Karpas-422 (cell line): ENCODE results near the gene PAMR1. TPM values are rescaled to one million over a fixed set of nuclear protein-coding genes. Genes with fewer than 3 reads are reported as not detected.
A peak's percentile ranks its signal among the peaks of the same experiment; 100 is the strongest.
"Not testable (repeated sequence)": the region's sequence is repeated elsewhere in the genome, so short reads cannot be mapped to it uniquely, and the experiment has no call there.

Experiments used
- DNase-seq: peaks from one replicate; pipeline ENCODE4 v3.0.0-alpha.2; 2015
- H2AFZ ChIP-seq: fragments of 200-600 bp; sonication (generic); 2 replicates; pipeline ENCODE4 v1.6.1; 2014; ENCODE audit warnings: antibody characterized with exemption, low read length, mixed read lengths
- H3K27ac ChIP-seq: fragments of 200-600 bp; sonication (generic); 2 replicates; pipeline ENCODE4 v1.5.1; 2014; ENCODE audit warnings: mild to moderate bottlenecking, low read length, moderate library complexity
- H3K27me3 ChIP-seq: fragments of 200-600 bp; sonication (generic); 2 replicates; pipeline ENCODE4 v1.6.1; 2014; ENCODE audit warnings: low read length, mixed read lengths
- H3K36me3 ChIP-seq: fragments of 200-600 bp; sonication (generic); 2 replicates; pipeline ENCODE4 v1.6.1; 2014; ENCODE audit warnings: low read length, mixed read lengths; ENCODE audit not compliant: insufficient read depth
- H3K4me1 ChIP-seq: fragments of 200-600 bp; sonication (generic); 2 replicates; pipeline ENCODE4 v1.6.1; 2014; ENCODE audit warnings: mild to moderate bottlenecking, low read length, mixed read lengths
- H3K4me2 ChIP-seq: fragments of 200-600 bp; sonication (generic); 2 replicates; pipeline ENCODE4 v1.6.1; 2014; ENCODE audit warnings: low read length, low read depth, mild to moderate bottlenecking; ENCODE audit not compliant: poor library complexity, severe bottlenecking
- H3K4me3 ChIP-seq: fragments of 200-600 bp; sonication (generic); 2 replicates; pipeline ENCODE4 v1.5.1; 2014; ENCODE audit warnings: mild to moderate bottlenecking, antibody characterized with exemption, low read length, mixed read lengths
- H3K79me2 ChIP-seq: fragments of 200-600 bp; sonication (generic); 2 replicates; pipeline ENCODE4 v1.6.1; 2014; ENCODE audit warnings: mild to moderate bottlenecking, low read length, mixed read lengths
- H3K9ac ChIP-seq: fragments of 200-600 bp; sonication (generic); 2 replicates; pipeline ENCODE4 v1.6.0; 2014; ENCODE audit warnings: low read length
- H3K9me2 ChIP-seq: fragments of 200-600 bp; sonication (generic), shearing (Covaris generic); replicated peaks from 2 replicates; pipeline ENCODE4 v1.6.0; 2014; ENCODE audit warnings: mild to moderate bottlenecking, low read length, moderate library complexity; ENCODE audit not compliant: insufficient read depth
- H3K9me3 ChIP-seq: fragments of 300-700, 200-600 bp; sonication (generic); 2 replicates; pipeline ENCODE4 v1.6.1; 2014; ENCODE audit warnings: low read length, mixed read lengths
- H4K20me1 ChIP-seq: fragments of 200-600 bp; sonication (generic); 2 replicates; pipeline ENCODE4 v1.6.1; 2014; ENCODE audit warnings: mild to moderate bottlenecking, antibody characterized with exemption, low read length, low read depth; ENCODE audit not compliant: insufficient read depth
- total RNA-seq: library from RNA; depleted of rRNA; stranded (reverse); fragments of >200 nt; shearing (Covaris generic); gene quantifications from 2 replicates; pipeline ENCODE4 v1.2.3, GENCODE V29; 2014; ENCODE audit warnings: low replicate concordance

The PAMR1 gene
- total RNA-seq, 1 experiment from 2014 or later = not detected

GRCh38 chr11:35549787-35550186, 24.4 kb upstream of the PAMR1 start:
- Histone ChIP-seq H3K4me2 (no peak overlapping the region), H3K9me3 (no peaks in the 10 kb centered on the region), H2AFZ (no peak overlapping the region), H3K36me3 (no peaks in the 10 kb centered on the region), H4K20me1 (no peaks in the 10 kb centered on the region), H3K27me3 (no peaks in the 10 kb centered on the region), H3K79me2 (no peaks in the 10 kb centered on the region), H3K4me1 (peaks cover 8% of the 10 kb centered on the region), H3K9ac (no peak overlapping the region), H3K9me2 (no peaks in the 10 kb centered on the region), H3K27ac (no peak overlapping the region), H3K4me3 (no peak overlapping the region)
- DNase-seq = no peak

DNA sequence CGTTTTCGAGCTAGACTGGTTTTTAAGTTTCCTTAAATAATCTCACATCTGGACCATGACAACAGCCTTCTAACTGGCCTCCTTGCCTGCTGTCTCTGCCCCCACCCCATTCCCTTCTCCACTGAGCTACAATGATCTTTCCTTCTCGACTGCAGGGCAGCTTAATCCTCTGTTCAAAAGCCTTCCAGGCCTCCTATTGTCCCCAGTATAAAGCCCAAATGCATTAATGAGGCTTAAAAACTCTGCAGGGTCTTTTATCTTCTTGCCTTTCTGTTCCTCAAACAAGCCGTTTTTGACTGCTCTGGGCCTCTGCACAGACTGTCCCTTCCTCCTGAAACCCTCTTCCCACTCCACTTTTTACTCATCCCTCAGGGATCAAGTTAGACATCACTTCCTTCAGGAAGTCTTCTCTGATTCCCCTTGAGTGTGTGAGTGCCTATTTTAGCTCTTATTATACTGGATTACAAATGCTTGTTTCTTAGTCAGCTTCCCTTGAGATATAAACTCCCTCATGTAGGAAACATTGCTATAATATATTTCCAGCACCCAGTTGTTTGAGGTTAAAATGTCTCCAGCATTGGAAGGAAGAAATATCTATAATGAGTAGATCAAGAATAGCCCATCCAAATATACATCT, 23.6 kb upstream of the PAMR1 start:
- H3K36me3 ChIP-seq = no peaks in the 10 kb centered on the region
- no peak overlapping the region for H2AFZ ChIP-seq
- no peaks in the 10 kb centered on the region for H3K27me3 ChIP-seq
- no peaks in the 10 kb centered on the region for H3K79me2 ChIP-seq
- H4K20me1 ChIP-seq = no peaks in the 10 kb centered on the region
- no peak for DNase-seq
- no peak overlapping the region for H3K9ac ChIP-seq
- no peak overlapping the region for H3K4me2 ChIP-seq
- H3K9me2 ChIP-seq = no peaks in the 10 kb centered on the region
- no peak overlapping the region for H3K4me3 ChIP-seq
- no peak overlapping the region for H3K27ac ChIP-seq
- H3K9me3 ChIP-seq = no peaks in the 10 kb centered on the region
- peaks cover 8% of the 10 kb centered on the region for H3K4me1 ChIP-seq

DNA sequence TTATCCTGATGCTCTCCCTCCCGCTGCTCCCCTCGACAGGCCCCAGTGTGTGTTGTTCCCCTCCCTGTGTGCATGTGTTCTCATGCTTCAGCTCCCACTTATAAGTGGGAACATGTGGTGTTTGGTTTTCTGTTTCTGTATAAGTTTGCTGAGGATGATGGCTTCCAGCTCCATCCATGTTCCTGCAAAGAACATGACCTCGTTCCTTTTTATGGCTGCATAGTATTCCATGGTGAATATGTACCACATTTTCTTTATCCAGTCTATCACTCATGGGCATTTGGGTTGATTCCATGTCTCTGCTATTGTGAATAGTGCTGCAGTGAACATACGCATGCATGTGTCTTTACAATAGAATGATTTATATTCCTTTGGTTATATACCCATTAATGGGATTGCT, 22.6 kb upstream of the PAMR1 start:
- not testable (repeated sequence) for H3K79me2 ChIP-seq, H3K4me3 ChIP-seq, H3K9me3 ChIP-seq, H3K27me3 ChIP-seq, H3K4me2 ChIP-seq, DNase-seq, H3K4me1 ChIP-seq, H3K36me3 ChIP-seq, H2AFZ ChIP-seq, H3K9ac ChIP-seq, H3K27ac ChIP-seq, H3K9me2 ChIP-seq, H4K20me1 ChIP-seq

DNA sequence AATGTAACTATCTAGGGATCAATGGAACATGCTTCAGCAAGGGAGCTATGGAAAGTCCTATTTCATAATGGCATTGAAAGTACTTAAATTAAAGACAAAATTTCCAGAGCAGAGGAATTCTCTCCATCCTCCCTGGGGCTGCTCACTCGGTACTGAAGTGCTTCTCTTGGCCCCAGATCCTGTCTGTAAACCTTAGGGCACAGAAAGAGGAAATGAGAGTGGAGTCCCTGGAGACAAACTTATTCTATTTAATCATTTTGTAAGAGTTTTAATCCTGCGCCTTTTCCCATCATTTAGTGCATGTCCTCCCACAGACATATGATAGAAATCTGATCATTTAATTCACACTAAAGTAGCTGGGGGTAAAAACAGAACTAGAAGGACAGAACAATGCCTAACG, 20.9 kb upstream of the PAMR1 start:
- Histone ChIP-seq H3K79me2 (no peaks in the 10 kb centered on the region), H4K20me1 (no peaks in the 10 kb centered on the region), H3K9me2 (no peaks in the 10 kb centered on the region), H3K9ac (no peak overlapping the region), H3K27ac (no peak overlapping the region), H3K36me3 (no peaks in the 10 kb centered on the region), H3K27me3 (no peaks in the 10 kb centered on the region), H2AFZ (no peak overlapping the region), H3K4me1 (peaks cover 8% of the 10 kb centered on the region), H3K4me2 (no peak overlapping the region), H3K4me3 (no peak overlapping the region), H3K9me3 (no peaks in the 10 kb centered on the region)
- peak; percentile 67 for DNase-seq

- Histone ChIP-seq H3K36me3 (no peaks in the 10 kb centered on the region), H3K9me3 (no peaks in the 10 kb centered on the region), H2AFZ (no peak overlapping the region), H3K4me2 (no peak overlapping the region), H3K27me3 (no peaks in the 10 kb centered on the region), H3K9ac (no peak overlapping the region), H3K4me3 (no peak overlapping the region), H3K4me1 (peaks cover 8% of the 10 kb centered on the region), H3K9me2 (no peaks in the 10 kb centered on the region), H3K27ac (no peak overlapping the region), H4K20me1 (no peaks in the 10 kb centered on the region), H3K79me2 (no peaks in the 10 kb centered on the region)
- DNase-seq = no peak
Measured at GRCh38 chr11:35545391-35546003, 20.1 kb upstream of the PAMR1 start.

GRCh38 chr11:35543481-35543880, 18.1 kb upstream of the PAMR1 start:
- DNase-seq = no peak
- H3K9me3 ChIP-seq = no peaks in the 10 kb centered on the region
- H3K4me2 ChIP-seq = no peak overlapping the region
- no peaks in the 10 kb centered on the region for H3K9me2 ChIP-seq
- H3K27ac ChIP-seq = no peak overlapping the region
- H3K27me3 ChIP-seq = no peaks in the 10 kb centered on the region
- H3K4me1 ChIP-seq = peaks cover 8% of the 10 kb centered on the region
- no peaks in the 10 kb centered on the region for H3K79me2 ChIP-seq
- no peak overlapping the region for H2AFZ ChIP-seq
- no peaks in the 10 kb centered on the region for H4K20me1 ChIP-seq
- no peak overlapping the region for H3K4me3 ChIP-seq
- no peak overlapping the region for H3K9ac ChIP-seq
- no peaks in the 10 kb centered on the region for H3K36me3 ChIP-seq

DNA sequence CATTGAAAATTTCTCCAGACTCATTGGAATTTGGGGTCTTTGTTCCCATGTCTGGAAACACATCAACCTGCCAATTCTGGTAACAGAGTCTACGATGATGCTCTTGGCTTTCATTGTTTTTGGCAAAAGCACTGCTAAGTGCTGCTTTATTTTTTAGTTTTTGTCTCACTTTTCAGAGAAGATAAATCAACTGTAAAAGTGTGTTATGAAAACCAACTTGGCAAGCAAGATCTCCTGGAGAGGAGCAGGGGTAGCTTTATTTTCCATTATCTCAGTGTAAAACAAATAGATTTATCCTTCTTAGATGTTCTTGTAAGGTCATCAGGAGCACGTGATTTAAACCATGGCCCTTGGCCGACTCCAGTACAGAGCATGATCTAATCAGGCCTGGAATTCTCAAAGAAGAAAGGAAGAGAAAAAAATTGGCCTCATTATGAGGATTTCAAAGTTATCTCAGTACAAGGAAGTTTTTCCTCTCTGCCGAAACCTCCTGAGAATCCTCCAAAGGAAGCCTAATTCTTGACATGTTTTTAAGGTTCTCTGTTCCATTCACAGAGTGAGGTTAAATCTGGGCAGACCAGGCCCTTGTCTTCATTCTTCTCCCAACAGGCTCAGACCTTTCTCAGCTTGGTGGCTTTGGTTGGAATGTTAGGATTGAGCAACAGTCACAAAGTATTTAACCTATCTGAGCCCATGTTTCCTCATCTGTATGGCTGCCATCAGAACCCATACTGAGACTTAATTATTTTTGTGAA, 16.4 kb upstream of the PAMR1 start:
- no peaks in the 10 kb centered on the region for H3K27me3 ChIP-seq
- H2AFZ ChIP-seq = no peak overlapping the region
- no peaks in the 10 kb centered on the region for H4K20me1 ChIP-seq
- no peak overlapping the region for H3K4me3 ChIP-seq
- no peak overlapping the region for H3K9ac ChIP-seq
- H3K4me2 ChIP-seq = no peak overlapping the region
- peaks cover 8% of the 10 kb centered on the region for H3K4me1 ChIP-seq
- H3K9me3 ChIP-seq = no peaks in the 10 kb centered on the region
- H3K27ac ChIP-seq = no peak overlapping the region
- H3K36me3 ChIP-seq = no peaks in the 10 kb centered on the region
- H3K9me2 ChIP-seq = no peaks in the 10 kb centered on the region
- H3K79me2 ChIP-seq = no peaks in the 10 kb centered on the region
- DNase-seq = no peak

DNA sequence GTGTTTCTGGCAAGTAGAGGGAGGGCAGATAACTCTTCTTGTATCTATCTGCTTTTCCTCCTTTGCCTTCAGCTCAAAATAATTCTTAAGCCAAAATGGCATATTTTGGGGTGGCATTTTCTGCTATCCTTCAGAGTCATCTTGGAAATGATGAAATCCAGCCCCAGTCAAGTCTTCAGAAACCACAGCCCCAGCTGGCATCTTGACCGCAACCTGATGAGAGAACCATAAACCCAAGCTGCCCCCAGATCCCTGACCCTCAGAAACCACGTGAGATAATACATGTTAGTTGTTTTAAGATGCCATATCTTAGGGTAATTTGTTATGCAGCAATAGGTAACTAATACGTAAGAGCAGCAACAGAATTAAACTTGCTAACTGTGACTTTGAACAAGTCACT, 15.1 kb upstream of the PAMR1 start:
- Histone ChIP-seq H4K20me1 (no peaks in the 10 kb centered on the region), H3K79me2 (no peaks in the 10 kb centered on the region), H3K9me2 (no peaks in the 10 kb centered on the region), H3K36me3 (no peaks in the 10 kb centered on the region), H3K9me3 (no peaks in the 10 kb centered on the region), H3K4me2 (no peak overlapping the region), H2AFZ (no peak overlapping the region), H3K27me3 (no peaks in the 10 kb centered on the region), H3K4me3 (no peak overlapping the region), H3K4me1 (no peaks in the 10 kb centered on the region), H3K27ac (no peak overlapping the region), H3K9ac (no peak overlapping the region)
- no peak for DNase-seq
